GM23248 (cell line): ENCODE measurements around the gene AMBRA1.

Source experiments
- EZH2 ChIP-seq: fragments of 200-600 bp; sonication (generic); IDR thresholded peaks from 2 replicates; pipeline ENCODE4 v1.6.1; 2018; ENCODE audit warnings: antibody characterized with exemption, mild to moderate bottlenecking; ENCODE audit not compliant: insufficient read depth, poor library complexity, severe bottlenecking
- EZH2phosphoT487 ChIP-seq: fragments of 200-600 bp; sonication (generic); IDR thresholded peaks from 2 replicates; pipeline ENCODE4 v1.6.1; 2018; ENCODE audit warnings: antibody characterized with exemption, moderate library complexity, mild to moderate bottlenecking, low read depth; ENCODE audit not compliant: insufficient read depth

DNA sequence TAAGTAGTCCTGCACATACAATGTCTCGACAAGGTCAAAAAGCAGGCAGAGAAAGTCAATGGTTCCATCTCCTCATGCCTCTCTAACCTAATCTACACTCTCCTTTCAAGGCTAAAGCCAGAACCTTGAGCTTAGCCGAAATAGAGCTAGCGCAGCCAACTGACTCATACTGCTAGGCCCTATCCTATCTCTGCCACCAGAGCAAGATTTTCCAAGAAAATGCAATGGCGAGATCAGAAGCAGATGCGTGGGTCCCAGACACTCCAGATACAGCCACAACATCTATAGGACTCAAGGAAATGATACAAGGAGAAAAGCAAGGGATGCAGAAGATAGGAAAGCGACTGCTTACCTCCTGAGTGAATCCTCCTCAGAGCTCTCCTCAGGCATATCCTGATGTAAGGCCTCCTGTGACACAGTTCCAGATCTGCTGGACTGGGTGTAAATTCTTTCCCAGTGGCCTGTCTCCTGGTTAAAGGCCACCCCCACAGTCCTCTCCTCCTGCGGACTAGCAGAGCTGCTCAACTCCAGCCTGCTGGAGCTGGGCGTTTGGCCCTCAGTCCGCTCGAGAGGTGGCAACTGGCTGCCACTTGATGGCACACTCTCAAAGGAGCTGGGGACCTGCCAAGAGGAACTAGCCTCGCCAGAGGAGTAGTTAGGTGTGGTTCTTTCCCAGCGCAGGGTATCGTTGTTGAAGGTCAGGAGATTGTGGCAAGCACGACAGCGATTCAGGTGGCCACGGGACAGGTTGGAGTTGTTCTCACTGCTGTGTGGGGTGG lies 52.0 kb downstream of the AMBRA1 start:
- TF ChIP-seq EZH2phosphoT487, result no peak
- TF ChIP-seq EZH2, result no peak
